ENCODE data around the gene ZC3H12C. TPM values are rescaled to one million over a fixed set of nuclear protein-coding genes. Genes with fewer than 3 reads are reported as not detected.

The ZC3H12C gene
- total RNA-seq, 1 donor from 2014 or later, result 9.6 TPM

DNA sequence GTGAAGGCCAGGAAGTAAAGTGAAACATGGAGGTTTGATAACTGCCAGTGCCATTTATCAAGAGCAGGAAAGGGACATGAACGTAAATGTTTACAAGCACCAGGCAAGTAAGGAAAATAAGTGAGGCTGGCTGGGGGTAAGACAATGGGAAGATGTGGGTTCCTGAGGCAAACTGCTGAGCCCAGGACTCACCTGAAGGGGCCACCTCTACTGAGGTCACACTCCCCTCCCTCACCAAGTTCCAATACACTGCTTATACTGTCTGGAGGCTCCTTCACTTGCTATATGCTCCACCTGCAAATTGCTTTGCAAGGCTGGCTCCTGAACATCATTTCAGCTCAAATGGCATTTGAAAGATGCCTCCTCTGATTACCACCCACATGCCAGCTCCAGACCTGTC is 10.3 kb upstream of the ZC3H12C start:
- DNase-seq (ENCODE audit: low spot score, unreplicated experiment), result no peak
- Mint-ChIP-seq H3K9me3 (ENCODE audit: low read depth) (no peaks in the 10 kb centered on the region), H3K4me1 (ENCODE audit: low read depth) (peaks cover 2% of the 10 kb centered on the region), H3K27ac (no peak overlapping the region), H3K36me3 (ENCODE audit: insufficient read depth) (no peaks in the 10 kb centered on the region), H3K4me3 (ENCODE audit: low read depth) (no peak overlapping the region), H3K27me3 (peaks cover 6% of the 10 kb centered on the region)
- TF ChIP-seq, protein P1, sequence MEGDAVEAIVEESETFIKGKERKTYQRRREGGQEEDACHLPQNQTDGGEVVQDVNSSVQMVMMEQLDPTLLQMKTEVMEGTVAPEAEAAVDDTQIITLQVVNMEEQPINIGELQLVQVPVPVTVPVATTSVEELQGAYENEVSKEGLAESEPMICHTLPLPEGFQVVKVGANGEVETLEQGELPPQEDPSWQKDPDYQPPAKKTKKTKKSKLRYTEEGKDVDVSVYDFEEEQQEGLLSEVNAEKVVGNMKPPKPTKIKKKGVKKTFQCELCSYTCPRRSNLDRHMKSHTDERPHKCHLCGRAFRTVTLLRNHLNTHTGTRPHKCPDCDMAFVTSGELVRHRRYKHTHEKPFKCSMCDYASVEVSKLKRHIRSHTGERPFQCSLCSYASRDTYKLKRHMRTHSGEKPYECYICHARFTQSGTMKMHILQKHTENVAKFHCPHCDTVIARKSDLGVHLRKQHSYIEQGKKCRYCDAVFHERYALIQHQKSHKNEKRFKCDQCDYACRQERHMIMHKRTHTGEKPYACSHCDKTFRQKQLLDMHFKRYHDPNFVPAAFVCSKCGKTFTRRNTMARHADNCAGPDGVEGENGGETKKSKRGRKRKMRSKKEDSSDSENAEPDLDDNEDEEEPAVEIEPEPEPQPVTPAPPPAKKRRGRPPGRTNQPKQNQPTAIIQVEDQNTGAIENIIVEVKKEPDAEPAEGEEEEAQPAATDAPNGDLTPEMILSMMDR (IDR thresholded peaks at IDR 0.05; ENCODE audit: unreplicated experiment), result no peak

- TF ChIP-seq, protein P1 (IDR thresholded peaks at IDR 0.05; ENCODE audit: unreplicated experiment), result no peak
- H3K4me3 Mint-ChIP-seq (ENCODE audit: low read depth), result no peak overlapping the region
- H3K27ac Mint-ChIP-seq, result no peak overlapping the region
- H3K4me1 Mint-ChIP-seq (ENCODE audit: low read depth), result peaks cover 2% of the 10 kb centered on the region
- no peaks in the 10 kb centered on the region for H3K9me3 Mint-ChIP-seq (ENCODE audit: low read depth)
- H3K27me3 Mint-ChIP-seq, result peaks cover 14% of the 10 kb centered on the region
- H3K36me3 Mint-ChIP-seq (ENCODE audit: insufficient read depth), result no peaks in the 10 kb centered on the region
- DNase-seq (ENCODE audit: low spot score, unreplicated experiment), result no peak
Observed at GRCh38 chr11:110085255-110085838, 7.8 kb upstream of the ZC3H12C start.

- no peaks in the 10 kb centered on the region for H3K36me3 Mint-ChIP-seq (ENCODE audit: insufficient read depth)
- H3K27ac Mint-ChIP-seq, result no peak overlapping the region
- H3K9me3 Mint-ChIP-seq (ENCODE audit: low read depth), result no peaks in the 10 kb centered on the region
- H3K27me3 Mint-ChIP-seq, result peaks cover 16% of the 10 kb centered on the region
- H3K4me1 Mint-ChIP-seq (ENCODE audit: low read depth), result peaks cover 2% of the 10 kb centered on the region
- TF ChIP-seq, protein P1 (IDR thresholded peaks at IDR 0.05; ENCODE audit: unreplicated experiment), result no peak
- DNase-seq (ENCODE audit: low spot score, unreplicated experiment), result no peak
- H3K4me3 Mint-ChIP-seq (ENCODE audit: low read depth), result no peak overlapping the region
Observed at GRCh38 chr11:110086892-110087309, 6.3 kb upstream of the ZC3H12C start.

- no peak overlapping the region for H3K27ac Mint-ChIP-seq
Observed at GRCh38 chr11:110087812-110088534, 5.2 kb upstream of the ZC3H12C start.

GRCh38 chr11:110088535-110089344 is 4.5 kb upstream of the ZC3H12C start:
- no peak for DNase-seq (ENCODE audit: low spot score, unreplicated experiment)
- Mint-ChIP-seq H3K4me1 (ENCODE audit: low read depth) (peaks cover 1% of the 10 kb centered on the region), H3K27ac (no peak overlapping the region), H3K4me3 (ENCODE audit: low read depth) (no peak overlapping the region), H3K27me3 (peaks cover 16% of the 10 kb centered on the region), H3K36me3 (ENCODE audit: insufficient read depth) (no peaks in the 10 kb centered on the region), H3K9me3 (ENCODE audit: low read depth) (no peaks in the 10 kb centered on the region)
- TF ChIP-seq, protein P1 (IDR thresholded peaks at IDR 0.05; ENCODE audit: unreplicated experiment), result no peak

More at GRCh38 chr11:110087812-110088534, 5.2 kb upstream of the ZC3H12C start:
- H3K27me3 Mint-ChIP-seq, result peaks cover 16% of the 10 kb centered on the region
- H3K4me3 Mint-ChIP-seq (ENCODE audit: low read depth), result no peak overlapping the region
- TF ChIP-seq, protein P1 (IDR thresholded peaks at IDR 0.05; ENCODE audit: unreplicated experiment), result no peak
- no peaks in the 10 kb centered on the region for H3K36me3 Mint-ChIP-seq (ENCODE audit: insufficient read depth)
- no peaks in the 10 kb centered on the region for H3K9me3 Mint-ChIP-seq (ENCODE audit: low read depth)
- H3K4me1 Mint-ChIP-seq (ENCODE audit: low read depth), result peaks cover 1% of the 10 kb centered on the region
- DNase-seq (ENCODE audit: low spot score, unreplicated experiment), result no peak
